Upper lobe of left lung (tissue), 4 donors: ENCODE measurements around the gene PIGB.
"Not testable (repeated sequence)": the region's sequence is repeated elsewhere in the genome, so short reads cannot be mapped to it uniquely, and the experiment has no call there.

Experiments
- POLR2A ChIP-seq, 4 donors: fragments of 450-650 bp; IDR thresholded peaks; one replicate each; pipeline ENCODE4 v1.5.1; 2016 to 2017; ENCODE audit warnings: antibody characterized with exemption in 4 of 4, mild to moderate bottlenecking in 2 of 4
- TF ChIP-seq, protein P1 (sequence below), 6 experiments: fragments of 450-650 bp in 4 of 6; fragments of 200-600 bp in 2 of 6; sonication (generic) in 2 of 6; IDR thresholded peaks; one replicate each; pipeline ENCODE4 v1.5.1; 2016 to 2019; ENCODE audit warnings: antibody characterized with exemption in 6 of 6

DNA sequence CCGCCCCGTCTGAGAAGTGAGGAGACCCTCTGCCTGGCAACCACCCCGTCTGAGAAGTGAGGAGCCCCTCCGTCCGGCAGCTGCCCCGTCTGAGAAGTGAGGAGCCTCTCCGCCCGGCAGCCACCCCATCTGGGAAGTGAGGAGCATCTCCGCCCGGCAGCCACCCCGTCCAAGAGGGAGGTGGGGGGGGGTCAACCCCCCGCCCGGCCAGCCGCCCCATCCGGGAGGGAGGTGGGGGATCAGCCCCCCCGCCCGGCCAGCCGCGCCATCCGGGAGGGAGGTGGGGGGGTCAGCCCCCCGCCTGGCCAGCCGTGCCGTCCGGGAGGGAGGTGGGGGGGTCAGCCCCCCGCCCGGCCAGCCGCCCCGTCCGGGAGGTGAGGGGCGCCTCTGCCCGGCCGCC is 16.2 kb upstream of the PIGB start:
- TF ChIP-seq POLR2A (IDR thresholded peaks at IDR 0.05) = not testable (repeated sequence)
- TF ChIP-seq, protein P1, sequence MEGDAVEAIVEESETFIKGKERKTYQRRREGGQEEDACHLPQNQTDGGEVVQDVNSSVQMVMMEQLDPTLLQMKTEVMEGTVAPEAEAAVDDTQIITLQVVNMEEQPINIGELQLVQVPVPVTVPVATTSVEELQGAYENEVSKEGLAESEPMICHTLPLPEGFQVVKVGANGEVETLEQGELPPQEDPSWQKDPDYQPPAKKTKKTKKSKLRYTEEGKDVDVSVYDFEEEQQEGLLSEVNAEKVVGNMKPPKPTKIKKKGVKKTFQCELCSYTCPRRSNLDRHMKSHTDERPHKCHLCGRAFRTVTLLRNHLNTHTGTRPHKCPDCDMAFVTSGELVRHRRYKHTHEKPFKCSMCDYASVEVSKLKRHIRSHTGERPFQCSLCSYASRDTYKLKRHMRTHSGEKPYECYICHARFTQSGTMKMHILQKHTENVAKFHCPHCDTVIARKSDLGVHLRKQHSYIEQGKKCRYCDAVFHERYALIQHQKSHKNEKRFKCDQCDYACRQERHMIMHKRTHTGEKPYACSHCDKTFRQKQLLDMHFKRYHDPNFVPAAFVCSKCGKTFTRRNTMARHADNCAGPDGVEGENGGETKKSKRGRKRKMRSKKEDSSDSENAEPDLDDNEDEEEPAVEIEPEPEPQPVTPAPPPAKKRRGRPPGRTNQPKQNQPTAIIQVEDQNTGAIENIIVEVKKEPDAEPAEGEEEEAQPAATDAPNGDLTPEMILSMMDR (IDR thresholded peaks at IDR 0.05) = not testable (repeated sequence)
